ENCODE measurements around the gene ABHD17B.

The ABHD17B gene

GRCh38 chr9:71816916-71817451 lies 94.0 kb downstream of the ABHD17B start:
- DNase-seq: no peak

All from NCI-H1048 (cell line).